Stimulated activated CD8-positive, alpha-beta memory T cell treated with anti-CD3 and anti-CD28 coated beads, Interleukin-12 subunit alpha, Interleukin-12 subunit beta, amount 100 ng/mL, for 1 hour (primary cell): ENCODE measurements around the gene ARHGEF11.
"Not testable (repeated sequence)": the region's sequence is repeated elsewhere in the genome, so short reads cannot be mapped to it uniquely, and the experiment has no call there.

Experiments
- DNase-seq: peaks from one replicate; pipeline ENCODE4 v3.0.0-alpha.2; 2020; ENCODE audit warnings: low read depth

The ARHGEF11 gene, protein sequence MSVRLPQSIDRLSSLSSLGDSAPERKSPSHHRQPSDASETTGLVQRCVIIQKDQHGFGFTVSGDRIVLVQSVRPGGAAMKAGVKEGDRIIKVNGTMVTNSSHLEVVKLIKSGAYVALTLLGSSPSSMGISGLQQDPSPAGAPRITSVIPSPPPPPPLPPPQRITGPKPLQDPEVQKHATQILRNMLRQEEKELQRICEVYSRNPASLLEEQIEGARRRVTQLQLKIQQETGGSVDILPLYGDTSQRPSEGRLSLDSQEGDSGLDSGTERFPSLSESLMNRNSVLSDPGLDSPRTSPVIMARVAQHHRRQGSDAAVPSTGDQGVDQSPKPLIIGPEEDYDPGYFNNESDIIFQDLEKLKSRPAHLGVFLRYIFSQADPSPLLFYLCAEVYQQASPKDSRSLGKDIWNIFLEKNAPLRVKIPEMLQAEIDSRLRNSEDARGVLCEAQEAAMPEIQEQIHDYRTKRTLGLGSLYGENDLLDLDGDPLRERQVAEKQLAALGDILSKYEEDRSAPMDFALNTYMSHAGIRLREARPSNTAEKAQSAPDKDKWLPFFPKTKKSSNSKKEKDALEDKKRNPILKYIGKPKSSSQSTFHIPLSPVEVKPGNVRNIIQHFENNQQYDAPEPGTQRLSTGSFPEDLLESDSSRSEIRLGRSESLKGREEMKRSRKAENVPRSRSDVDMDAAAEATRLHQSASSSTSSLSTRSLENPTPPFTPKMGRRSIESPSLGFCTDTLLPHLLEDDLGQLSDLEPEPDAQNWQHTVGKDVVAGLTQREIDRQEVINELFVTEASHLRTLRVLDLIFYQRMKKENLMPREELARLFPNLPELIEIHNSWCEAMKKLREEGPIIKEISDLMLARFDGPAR (N-terminal part only)

GRCh38 chr1:157045250-157046218 is at the start of gene ARHGEF11:
TSS of gene ARHGEF11 (minus strand) at chr1:157045742. CDS start at chr1:157044330, 1,412 bp downstream.
- no peak for DNase-seq

DNA sequence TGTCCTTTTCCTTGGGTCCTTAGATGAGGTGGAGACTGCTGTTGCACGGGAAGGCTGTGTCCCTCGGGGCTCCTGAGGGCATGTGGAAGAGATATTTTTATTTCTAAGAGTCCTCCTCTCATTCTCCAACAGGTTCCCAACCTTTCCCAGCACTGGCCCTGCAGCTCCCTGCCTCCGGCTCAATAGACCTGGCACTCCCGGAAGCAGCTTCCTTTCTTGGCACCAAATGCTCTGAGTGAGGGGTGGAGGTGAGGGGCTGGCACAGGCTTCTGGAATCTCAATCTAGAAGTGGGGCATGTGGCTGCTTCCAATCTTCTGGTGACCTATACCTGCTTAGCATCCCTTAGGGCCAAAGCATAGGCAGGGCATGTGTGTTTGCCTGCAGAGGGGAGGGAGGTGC is 49.5 kb upstream of the ARHGEF11 start:
- no peak for DNase-seq

DNA sequence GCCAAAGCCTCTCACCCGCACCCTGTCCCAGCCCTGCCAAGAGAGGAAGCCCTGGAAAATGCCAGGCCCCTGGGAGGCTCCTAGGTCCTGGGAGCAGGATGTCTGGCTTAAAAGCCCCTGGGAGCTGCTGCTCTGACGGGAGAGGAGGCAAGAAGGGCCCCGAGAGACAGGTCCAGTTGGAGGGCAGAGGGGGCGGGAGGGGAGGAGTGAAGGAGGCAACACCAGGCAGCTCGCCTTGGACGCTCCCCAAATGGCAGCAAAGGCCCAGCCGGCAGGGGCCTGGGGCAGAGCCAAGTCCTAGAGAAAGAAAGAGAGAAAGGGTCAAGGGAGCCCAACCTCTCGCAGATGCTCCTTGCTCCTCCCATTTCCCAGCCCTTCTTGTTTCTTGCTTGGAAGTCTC is 47.3 kb upstream of the ARHGEF11 start:
- no peak for DNase-seq

- DNase-seq, result no peak
Measured at GRCh38 chr1:157091668-157092273, 46.2 kb upstream of the ARHGEF11 start.

GRCh38 chr1:157091186-157091585 is 45.6 kb upstream of the ARHGEF11 start:
- DNase-seq, result no peak

GRCh38 chr1:157090771-157091170 is 45.2 kb upstream of the ARHGEF11 start:
- DNase-seq, result no peak

- peak; percentile 80 for DNase-seq
Measured at GRCh38 chr1:157090196-157090647, 44.7 kb upstream of the ARHGEF11 start.

DNA sequence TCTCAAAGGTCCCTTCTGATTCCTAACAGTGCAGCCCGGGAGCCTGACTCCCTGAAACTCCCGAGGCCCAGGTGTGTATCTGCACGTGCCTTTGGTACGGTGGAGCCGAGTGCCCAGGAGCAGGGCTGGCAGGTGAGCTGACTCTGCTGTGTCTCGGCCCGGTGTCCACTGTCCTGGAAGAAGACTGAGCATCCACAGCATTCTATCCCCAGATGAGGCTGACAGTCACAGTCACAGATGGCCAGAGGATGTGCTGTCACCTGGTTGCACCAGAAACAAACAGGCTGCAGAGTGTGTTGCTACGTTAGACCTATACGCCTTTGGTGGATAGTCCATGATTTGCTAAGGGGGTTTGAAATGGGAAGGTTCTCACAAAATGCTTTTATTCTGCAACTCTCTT is 44.2 kb upstream of the ARHGEF11 start:
- no peak for DNase-seq

GRCh38 chr1:157088607-157089006 is 43.1 kb upstream of the ARHGEF11 start:
- no peak for DNase-seq

- no peak for DNase-seq
Measured at GRCh38 chr1:157087030-157087429, 41.5 kb upstream of the ARHGEF11 start.

DNA sequence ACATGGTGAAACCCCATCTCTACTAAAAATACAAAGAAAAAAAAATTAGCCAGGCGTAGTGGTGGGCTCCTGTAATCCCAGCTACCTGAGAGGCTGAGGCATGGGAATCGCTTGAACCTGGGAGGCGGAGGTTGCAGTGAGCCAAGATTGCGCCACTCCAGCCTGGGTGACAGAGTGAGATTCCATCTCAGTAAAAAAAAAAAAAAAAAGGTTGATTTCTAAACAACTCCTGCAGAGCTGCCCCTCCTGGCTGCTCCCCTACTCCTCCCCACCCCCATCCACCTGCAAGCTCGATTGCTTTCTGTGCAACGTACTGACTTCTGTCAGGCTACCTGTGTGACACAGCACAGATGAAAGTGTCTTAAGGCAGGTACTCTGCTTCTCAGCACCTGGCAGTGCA is 40.8 kb upstream of the ARHGEF11 start:
- no peak for DNase-seq

DNA sequence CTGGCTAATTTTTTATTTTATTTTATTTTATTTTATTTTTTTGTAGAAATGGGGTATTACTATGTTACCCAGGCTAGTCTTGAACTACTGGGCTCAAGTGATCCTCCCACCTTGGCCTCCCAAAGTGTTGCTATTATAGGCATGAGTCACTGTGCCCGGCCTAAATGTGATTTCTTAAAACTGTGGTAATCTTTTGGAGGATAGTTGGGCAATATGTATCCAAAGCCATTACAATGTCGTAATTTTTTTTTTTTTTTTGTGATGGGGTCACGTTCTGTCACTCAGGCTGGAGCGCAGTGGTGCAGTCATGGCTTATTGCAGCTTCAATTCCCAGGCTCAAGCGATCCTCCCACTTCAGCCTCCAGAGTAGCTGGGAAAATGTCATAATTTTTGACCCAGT is 39.9 kb upstream of the ARHGEF11 start:
- DNase-seq, result no peak

DNA sequence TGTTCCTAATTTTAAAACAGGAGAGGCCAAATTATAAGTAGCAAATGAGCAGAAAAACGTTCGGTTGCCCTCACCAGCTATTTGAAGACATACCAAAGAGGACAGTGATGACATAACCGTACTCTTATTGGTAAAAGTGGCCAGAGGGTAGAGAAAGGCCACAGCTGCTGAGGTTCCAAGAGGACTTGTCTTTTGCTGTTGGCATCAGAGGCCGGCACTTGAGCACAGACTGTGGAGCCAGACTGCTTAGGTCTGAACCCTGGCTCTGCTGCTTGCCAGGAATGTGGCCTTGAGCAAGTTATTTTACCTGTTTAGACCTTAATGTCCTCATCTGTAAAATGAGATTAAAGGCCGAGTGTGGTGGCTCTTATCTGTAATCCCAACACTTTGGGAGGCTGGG is 39.2 kb upstream of the ARHGEF11 start:
- no peak for DNase-seq

DNA sequence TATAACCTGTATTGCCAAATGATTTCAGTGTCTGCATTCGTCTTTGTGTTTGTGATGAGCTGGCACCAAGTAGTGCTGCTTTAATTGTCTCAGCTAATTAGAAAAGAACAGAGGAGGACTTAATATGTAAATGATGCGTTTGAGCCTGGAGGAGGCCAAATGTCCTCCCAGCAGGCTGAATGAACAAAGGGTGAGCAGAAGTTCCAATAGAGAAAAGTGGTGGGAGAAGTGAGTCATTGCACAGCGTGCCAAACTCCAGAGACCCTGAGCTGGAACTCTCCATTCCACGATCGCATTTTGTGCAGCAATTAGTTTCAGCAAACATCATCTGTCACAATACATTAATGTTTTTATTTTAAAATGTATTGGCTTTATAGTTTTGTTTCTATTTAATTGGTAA is 36.2 kb upstream of the ARHGEF11 start:
- DNase-seq, result no peak

GRCh38 chr1:157080714-157081113 is 35.2 kb upstream of the ARHGEF11 start:
- no peak for DNase-seq

DNA sequence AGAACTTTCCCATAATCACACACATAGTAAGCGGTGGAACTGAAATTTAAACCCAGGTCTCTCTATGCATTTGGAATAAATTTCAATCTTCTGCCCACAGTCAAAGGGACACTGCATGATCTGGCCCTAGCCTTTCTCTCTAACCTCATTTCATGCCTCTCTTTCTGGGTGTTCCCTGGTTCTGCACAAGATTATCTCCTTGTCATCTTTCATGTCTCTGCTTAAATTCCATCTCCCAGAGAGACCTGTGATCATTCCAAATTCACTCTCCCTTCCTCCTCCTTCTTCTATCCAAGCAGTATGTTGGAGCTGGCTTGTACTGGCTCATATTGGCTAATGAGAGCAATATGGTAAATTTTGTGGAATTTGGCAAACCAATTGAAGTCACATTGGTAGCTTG is 31.9 kb upstream of the ARHGEF11 start:
- no peak for DNase-seq

GRCh38 chr1:157073944-157074685 is 28.6 kb upstream of the ARHGEF11 start:
- no peak for DNase-seq

DNA sequence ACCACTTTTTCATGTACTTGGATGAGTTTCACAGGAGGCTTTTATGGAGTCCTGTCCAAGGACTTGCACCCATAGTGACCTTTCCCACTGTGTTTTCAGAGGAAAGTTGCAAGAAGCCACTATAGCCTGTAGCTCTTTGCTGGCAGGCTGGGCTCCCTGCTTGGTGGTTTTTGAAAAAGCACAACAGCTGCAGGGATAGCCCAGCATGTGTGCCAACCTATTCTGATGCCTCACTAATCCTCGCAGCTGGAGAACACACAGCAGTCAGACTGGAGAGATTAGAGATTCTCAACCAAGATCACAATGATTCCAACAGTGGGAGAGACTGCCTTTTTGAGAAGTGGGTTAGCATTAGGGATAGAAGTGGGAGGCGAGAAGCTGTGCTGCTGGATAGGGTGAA is 24.1 kb upstream of the ARHGEF11 start:
- no peak for DNase-seq

DNA sequence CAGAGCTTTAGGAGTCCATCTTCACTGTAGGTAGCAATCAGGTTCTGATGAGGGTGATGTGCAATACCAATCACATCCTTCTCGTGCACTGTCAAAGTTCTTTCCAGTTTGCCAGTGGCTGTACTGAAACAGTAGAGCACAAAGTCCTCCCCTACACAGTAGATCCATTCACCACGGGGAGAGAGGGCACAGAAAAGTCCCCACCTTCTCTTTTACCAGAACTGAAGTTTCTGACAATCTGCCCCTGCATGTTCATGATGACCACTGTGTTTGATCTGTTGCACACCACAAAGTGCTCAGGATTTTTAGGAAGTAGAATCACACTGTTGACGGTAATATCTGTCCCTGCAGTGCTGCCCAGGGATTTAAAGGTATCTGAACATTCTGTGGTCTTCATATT is 13.7 kb upstream of the ARHGEF11 start:
- not testable (repeated sequence) for DNase-seq

GRCh38 chr1:157056269-157056668 is 10.7 kb upstream of the ARHGEF11 start:
- no peak for DNase-seq

GRCh38 chr1:157055729-157056128 is 10.2 kb upstream of the ARHGEF11 start:
- DNase-seq, result not testable (repeated sequence)
